DLD1 (cell line): Measurements from ENCODE around the gene CCDC171.
"Not testable (repeated sequence)": the region's sequence is repeated elsewhere in the genome, so short reads cannot be mapped to it uniquely, and the experiment has no call there.

Source experiments
- in situ Hi-C: cut with HindIII; loops from 2 replicates; pipeline ENCODE4 v1.10.0; 2017; ENCODE audit warnings: low sequenced_read_pairs

CCDC171 gene

DNA sequence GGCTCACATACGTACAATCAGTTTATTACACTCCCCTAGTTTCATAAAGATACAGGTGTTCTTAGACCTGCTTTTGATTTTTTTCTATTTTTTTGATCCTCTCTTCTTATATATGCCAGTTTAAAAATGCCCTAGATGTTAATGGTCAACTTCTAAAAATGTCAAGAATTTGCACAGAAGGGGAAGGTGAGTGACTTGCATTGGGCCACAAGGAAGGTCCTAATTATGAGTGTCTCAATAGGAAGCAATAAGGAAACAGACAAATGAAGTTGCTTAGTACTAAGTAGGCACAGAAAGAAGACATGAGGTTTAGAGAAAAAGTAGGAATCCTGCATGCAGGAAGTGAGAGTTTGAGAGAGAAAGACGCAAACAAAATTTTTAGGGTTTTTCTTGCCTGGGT, 3.2 kb upstream of the CCDC171 start:
- in situ Hi-C loops = no loop called here

DNA sequence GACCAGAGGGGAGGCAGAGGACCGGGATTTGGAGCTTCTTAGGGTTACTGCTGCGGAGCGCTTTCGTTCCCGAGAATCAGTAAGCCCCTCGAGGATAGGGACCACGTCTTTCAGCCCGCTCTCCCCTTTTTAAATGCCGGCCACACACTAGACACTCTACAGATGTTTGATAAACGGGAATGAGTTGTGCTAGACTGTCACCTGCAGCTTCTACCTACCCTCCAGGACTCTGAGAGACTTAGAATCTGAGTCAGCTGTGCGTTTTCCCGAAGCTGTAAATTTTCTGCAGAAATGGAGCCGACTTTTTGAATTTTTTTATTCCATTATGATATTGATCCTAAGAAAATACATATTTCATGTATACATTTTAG, 670 bp downstream of the CCDC171 start:
- in situ Hi-C loops = no loop called here

DNA sequence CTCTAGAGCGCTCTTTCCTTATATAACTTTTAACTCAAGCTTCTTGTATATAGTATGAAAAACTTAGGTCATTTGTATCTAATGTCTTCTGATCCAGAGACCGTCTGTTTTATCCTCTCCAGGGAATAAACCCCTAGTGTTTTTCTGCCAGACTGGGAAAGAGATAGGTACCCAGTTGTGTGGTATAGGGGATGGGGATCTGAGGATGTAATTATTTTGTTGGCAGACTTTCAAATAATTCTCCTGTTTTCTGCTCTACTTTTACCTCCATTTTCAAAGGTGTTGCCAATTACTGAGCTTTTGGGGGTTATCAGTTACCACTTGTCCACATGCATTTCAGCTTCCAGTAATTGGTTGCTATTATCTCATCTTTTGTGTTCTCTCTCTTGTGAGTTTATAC, 17.9 kb downstream of the CCDC171 start:
- in situ Hi-C loops = no loop called here

DNA sequence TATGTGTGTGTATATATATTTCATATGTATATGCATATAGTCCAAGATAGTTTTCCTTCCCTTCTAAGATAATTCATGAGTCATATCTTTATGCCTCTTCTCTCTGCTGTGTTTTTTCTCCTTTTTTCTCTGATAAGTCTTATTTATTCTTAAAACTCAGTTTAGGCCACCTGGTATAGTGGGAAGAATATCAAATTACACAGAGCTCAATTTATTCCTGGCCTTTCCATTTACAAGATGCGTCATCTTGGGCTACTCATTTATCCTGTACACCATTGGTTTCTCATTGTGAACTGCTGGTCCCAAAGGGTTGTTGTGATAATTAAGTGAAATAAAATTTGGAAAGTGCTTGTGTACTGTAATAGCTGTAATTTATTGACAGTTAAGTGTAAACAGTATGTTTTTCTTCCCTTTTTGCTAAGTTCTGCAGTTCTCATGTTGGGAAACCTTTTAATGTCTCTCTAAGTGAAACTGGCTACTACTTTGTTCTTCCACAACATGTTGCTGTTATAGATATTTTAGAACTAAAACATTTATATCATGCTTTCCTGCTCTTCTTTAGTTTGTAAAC, 19.4 kb downstream of the CCDC171 start:
- in situ Hi-C loops = no loop called here

DNA sequence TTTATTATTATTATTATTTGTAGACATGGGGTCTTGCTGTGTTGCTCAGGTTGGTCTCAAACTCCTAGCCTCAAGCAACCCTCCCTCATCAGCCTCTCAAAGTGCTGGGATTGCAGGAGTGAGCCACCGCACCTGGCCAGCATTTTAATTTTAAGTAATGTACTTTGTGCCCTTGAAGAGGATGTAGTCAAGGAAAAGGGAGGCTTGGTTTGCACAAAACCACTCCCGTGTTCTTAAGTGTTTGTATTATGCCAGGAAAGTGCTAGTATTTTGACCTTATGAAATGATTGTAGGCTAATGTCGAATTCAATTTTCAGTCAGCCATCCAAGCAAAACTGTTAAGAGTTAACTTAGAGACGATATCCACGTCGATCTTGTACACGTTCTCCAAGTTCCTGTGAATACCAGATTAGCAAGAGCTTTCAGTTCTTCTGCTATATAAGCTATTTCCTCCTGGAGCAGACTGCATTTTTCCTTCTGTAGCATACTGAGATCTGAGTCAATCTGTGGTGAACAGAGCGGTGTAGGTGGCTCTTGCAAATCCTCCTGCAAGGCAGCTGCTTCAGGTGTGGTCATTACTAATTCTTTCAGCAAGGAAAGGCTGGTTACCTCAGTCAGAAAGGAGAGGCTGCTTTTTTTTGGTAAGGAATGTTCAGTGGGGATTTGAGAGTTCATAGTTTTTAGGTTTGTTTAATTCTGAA, 23.7 kb downstream of the CCDC171 start:
- in situ Hi-C loops = no loop called here

DNA sequence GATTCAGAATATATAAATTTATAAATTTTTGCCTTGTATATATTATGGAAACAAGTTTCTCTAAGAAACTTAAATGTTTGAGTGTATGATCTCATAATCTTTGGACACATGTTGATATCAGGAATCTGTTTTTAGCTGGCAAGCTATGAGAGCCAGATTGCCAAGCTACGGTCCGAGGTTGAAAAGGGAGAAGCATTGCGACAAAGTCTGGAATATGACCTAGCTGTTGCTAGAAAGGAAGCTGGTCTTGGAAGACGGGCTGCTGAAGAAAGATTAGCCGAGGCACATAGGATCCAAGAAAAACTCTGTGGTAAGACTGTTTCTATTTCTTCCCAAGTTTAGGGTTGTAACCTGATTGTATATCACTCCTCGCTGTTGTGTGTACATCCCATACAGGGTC, 25.9 kb downstream of the CCDC171 start:
- in situ Hi-C loops = no loop called here

DNA sequence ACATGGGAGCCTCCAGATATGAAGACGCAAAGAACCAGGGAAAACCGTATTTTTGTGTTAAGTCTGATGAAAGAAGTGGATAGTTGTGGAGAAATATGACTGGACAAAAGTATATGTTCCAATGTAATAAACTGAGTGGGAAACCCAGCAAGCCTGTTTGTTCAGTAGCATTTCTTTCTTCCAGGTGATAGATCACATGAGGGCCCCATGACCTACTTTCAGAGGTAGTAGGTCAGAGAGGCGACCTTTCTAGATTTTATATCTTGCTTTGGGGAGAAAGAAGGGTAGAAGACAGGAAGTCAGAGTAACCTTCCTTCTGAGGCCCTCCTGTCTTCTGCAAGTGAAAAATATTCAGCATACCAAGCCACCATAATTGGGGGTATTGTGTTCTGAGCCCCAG, 31.5 kb downstream of the CCDC171 start:
- in situ Hi-C loops = no loop called here

DNA sequence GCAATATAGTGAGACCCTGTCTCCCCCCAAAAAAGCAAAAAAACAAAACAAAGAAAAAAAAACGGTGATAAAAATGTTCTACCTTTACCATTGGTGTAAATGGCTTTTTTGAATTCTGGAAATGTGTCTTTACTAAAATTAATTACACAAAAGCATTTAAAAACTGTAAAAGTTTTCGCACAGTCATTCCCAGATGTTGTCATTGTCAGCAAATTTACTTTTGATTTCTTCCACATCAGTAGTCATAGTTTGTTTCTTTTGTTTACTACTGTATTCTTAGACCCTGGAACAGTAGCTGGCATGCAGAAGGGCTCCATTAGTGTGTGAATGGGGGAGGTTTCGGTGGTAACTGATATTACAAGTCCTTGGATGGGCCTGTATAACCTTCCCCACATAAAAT, 39.5 kb downstream of the CCDC171 start:
- in situ Hi-C loops = no loop called here

DNA sequence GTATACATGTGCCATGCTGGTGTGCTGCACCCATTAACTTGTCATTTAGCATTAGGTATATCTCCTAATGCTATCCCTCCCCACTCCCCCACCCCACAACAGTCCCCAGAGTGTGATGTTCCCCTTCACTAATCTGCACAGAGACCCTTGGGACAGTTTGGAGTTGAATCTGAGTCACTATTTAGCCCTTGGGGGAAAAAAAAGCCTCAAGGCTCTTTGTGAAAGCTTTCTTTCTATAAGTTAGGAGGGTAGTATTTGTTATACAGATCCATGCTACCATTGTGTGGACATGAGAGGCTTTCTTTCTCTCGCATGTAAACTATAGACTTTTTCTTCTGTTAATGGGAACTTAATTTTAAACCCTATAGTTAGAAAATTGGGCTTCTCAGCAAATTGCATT, 40.1 kb downstream of the CCDC171 start:
- in situ Hi-C loops = not testable (repeated sequence)

DNA sequence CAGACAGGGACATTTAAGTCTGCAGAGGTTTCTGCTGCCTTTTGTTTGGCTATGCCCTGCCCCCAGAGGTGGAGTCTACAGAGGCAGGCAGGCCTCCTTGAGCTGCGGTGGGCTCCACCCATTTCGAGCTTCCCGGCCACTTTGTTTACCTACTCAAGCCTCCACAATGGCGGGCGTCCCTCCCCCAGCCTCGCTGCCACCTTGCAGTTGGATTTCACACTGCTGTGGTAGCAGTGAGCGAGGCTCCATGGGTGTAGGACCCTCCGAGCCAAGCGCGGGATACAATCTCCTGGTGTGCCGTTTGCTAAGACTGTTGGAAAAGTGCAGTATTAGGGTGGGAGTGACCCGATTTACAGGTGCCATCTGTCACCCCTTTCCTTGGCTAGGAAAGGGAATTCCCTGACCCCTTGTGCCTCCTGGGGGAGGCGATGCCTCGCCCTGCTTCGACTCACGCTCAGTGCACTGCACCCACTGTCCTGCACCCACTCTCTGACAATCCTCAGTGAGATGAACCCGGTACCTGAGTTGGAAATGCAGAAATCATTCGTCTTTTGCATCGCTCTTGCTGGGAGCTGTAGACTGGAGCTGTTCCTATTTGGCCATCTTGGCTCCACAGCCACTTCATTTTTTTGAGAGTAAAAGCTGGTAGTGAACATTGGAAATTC, 48.0 kb downstream of the CCDC171 start:
- in situ Hi-C loops = not testable (repeated sequence)

DNA sequence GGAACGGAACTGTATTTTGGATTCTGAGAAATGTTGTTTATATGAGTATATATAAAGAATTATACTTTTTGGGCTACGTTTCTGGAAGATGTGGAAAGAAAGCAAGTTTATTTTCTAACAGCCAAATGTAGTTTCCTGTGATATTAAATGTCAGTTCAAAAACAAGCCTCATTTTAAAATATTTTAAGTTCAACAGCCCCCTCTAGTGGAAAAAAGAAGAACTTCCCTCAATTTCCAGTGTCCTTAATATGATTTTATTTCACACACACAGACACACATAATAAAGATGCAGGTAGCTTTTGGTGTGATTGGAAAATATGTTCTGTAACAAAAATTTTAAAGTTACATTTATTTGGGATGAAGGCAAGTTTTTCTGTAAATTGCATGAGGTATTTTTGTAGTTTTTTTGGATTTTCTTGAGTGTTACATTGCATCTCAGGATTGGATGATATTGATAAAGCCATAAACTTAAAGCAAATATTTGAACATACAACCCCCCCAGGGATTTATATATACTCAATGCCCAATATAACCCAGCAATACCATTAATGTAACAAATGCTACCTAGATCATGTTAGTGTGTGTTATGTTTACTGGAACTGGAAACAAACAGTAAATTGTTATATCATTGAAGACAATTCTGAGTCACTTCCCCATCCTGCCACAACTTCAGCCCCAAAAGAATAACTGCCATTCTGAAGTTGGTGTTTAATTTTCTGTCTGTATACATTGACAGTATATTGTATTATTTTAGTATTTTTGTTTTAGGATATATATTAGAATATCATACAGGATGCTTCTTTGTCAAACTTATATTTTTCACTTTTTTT, 54.0 kb downstream of the CCDC171 start:
- in situ Hi-C loops = no loop called here

DNA sequence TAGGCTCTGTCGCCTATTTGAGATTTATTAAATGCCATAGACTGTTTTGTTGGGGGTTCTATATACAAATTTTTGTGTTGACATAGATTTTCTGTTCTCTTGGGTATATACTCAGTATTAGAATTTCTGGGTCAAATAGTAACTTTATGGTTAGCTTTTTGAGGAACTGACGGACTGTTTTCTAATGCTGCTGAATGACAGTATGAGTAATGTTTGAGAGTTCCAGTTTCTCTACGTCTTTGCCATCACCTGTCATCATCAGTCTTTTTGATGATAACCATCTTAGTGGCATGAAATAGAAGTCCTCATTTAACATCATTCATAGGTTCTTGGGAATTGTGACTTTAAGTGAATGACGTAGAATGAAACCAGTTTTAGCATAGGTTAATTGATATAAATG, 60.1 kb downstream of the CCDC171 start:
- in situ Hi-C loops = no loop called here

DNA sequence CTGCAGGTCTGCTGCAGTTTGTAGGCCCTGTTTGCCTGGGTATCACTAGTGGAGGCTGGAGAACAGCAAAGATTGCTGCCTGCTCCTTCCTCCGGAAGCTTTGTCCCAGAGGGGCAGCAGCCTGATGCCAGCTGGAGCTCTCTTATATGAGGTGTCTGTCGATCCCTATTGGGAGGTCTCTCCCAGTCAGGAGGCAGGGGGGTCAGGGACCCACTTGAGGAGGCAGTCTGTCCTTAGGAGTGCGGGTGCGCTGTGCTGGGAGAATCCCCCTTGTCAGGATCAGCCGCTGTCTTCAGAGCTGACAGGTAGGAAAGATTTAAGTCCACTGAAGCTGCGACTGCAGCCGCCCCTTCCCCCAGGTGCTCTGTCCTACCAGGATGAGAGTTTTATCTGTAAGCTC, 64.9 kb downstream of the CCDC171 start:
- in situ Hi-C loops = no loop called here

DNA sequence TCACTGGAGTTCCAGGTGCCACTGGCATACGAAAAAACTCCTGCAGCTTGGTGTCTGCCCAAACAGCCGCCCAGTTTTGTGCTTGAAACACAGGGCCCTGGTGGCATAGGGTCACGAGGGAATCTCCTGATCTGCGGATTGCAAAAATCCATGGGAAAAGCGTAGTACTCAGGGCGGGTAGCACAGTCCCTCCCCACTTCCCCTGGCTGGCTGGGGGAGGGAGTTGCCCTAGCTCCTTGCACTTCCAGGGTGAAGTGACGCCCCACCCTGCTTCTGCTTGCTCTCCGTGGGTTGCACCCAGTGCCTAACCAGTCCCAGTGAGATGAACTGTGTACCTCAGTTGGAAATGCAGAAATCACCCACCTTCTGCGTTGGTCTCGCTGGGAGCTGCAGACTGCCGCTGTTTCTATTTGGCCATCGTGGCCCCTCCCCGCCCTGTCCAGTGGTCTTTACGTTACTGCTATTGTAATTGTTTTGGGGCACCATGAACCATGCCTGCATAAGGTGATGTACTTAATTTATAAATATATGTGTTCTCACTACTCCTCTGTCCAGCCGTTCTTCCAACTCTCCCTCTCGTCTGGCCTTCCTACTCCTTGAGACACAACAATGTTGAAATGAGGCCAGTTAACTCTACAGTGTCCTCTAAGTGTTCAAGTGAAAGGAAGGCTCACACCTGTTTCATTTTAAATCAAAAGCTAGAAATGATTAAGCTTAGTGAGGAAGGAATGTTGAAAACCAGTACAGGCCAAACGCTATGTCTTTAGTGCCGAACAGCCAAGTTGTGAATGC, 65.9 kb downstream of the CCDC171 start:
- in situ Hi-C loops = no loop called here

DNA sequence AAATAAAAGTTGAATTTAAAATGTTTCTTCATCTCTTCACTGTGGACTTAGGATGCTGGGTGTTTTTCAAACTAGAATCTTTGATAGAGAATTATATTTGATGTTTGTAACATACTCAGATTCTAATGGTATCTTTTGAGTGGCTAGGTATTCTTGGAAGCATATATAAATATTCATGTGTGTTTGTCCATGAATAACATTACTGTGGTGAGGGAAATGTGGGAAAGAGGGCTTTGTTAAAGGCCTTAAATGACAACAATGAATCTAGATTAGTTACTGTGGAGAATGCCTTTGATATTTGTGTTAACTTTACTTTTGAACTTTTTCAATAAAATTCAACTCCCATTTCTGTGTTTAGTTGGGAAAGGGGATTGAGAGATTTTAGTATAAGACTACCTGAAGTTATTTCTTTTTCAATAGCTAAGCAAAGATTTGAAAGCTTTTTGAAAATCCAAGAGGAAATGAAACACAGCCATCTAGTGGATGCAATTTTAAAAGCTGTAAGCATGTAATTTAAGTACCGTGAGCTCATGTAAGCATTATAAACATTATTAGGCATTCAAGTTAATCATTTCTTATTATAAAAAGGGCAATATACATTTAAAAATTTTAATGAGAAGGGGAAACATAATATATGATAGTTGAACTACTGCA, 69.6 kb downstream of the CCDC171 start:
- in situ Hi-C loops = no loop called here

DNA sequence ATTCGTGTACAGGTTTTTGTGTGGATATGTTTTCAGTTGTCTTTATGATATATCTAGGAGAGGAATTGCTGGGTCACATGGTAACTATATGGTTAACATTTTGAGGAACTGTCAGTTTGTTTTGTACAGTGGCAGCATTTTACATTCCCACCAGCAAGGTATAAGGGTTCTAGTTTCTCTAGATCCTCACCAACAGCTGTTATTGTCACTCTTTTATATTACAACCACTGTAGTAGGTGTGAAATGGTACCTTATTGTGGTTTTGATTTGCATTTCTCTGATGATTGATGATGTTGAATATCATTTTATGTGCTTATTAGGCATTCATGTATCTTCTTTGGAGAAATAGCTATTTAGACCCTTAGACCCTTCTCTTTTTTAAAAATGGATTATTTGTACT, 82.9 kb downstream of the CCDC171 start:
- in situ Hi-C loops = no loop called here

DNA sequence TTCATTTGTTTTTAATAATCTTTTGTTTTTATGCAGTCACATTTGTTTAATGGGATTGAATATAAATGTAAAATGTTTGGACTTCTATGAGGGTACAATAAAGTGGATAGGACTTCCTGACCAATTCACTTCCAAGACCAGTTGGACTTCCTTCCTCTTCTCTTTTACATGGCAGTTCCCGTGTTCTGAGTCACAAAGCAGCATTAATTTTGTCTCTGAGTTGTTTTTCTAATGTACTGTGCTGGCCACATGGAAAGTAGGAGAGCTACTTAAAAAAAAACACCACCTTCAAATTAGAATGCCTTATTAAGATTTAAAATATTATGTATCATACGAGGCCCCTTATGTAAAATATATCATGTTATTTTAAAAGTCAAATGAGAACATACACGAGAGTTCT, 87.3 kb downstream of the CCDC171 start:
- in situ Hi-C loops = no loop called here

DNA sequence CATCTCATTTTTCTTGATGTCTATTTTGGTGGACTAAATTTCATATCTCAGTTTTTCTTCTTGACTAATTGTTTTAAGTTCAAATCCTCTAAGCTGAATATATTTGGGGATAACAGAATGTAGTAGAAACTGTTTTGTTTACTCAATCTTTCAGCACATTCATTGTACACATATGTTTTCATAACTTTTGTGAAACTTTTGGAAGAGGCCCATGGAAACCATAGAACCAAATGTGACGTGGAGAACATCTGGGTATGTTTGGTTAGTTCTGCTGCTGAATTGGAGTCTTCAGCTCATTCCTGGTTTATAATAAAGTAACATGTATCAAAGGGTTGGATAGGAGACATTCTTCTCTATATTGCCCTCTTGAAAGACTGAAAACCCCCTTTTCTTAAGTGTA, 88.4 kb downstream of the CCDC171 start:
- in situ Hi-C loops = no loop called here

DNA sequence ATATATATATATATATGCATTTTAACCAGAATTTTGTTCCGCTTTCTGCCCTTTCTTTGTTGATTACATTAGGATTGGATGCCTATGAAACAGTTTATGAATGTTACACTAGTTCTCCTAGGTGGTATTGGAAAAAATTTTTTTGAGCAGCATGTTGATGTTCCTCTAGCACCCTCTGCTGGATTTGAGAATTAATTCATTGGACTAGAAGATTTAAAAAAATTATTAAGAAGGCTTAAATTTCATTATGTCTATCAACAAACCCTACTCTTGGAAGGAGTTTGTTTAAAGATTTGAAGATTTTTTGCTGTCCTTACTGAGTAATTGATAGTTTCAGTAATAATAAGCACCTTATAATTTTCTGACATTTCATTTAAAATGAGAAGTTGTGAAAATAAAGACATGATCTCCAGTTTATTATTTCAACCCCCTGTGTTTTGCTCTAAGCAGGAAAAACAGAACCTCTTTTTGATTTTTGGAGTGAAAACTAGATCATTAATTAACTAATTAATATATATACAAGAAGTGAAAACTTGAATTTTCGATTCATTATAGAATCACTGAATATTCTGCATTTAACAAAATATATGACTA, 89.6 kb downstream of the CCDC171 start:
- in situ Hi-C loops = no loop called here

DNA sequence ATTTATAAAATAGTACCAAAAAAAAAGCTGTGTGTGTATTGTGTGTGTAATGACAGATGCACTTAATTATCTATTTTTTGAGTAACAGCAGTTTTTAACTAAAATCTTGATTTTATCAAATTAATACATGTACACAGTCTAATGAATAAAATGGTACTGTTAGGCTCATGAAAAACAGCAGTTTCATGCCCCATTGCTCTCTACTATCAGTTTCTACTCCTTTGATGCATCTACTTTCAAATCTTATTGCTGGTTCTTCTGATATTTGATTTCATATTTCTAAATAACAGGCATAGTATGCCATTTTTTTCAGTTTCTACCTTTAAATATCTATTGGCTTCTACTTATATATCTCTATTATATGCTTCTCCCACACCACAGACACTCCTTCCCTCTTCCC, 117.4 kb downstream of the CCDC171 start:
- in situ Hi-C loops = no loop called here
